VCaP (cell line): ENCODE data around the gene CLDN7.
A peak's percentile ranks its signal among the peaks of the same experiment; 100 is the strongest.

Source experiments
- H3K27ac ChIP-seq: fragments of 450-650 bp; 2 replicates; pipeline ENCODE4 v1.5.1; 2017
- TF ChIP-seq, protein P1 (sequence below): fragments of 450-650 bp; conservative IDR thresholded peaks from 2 replicates; pipeline ENCODE4 v1.5.1; 2017; ENCODE audit warnings: mild to moderate bottlenecking, moderate library complexity

Gene CLDN7

DNA sequence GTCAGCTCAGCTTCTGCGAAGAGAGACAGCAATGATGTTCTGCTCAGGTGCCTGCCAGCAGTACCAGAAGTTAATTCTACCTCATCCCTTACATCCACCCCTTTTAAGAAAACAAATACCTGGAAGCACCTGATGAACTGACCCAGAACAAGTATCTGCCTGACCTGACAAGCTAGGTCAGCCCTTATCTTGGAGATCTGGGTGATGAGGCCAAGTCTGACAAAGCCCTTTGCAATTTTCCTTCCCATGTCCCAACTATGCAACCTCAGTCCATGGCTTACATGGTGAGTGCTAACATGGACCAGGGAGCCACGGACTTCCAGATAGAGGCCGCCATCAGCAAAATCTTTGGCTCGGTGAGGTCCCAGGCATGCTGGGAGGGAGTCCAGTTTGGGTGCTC lies 38.9 kb downstream of the CLDN7 start:
- TF ChIP-seq, protein P1, sequence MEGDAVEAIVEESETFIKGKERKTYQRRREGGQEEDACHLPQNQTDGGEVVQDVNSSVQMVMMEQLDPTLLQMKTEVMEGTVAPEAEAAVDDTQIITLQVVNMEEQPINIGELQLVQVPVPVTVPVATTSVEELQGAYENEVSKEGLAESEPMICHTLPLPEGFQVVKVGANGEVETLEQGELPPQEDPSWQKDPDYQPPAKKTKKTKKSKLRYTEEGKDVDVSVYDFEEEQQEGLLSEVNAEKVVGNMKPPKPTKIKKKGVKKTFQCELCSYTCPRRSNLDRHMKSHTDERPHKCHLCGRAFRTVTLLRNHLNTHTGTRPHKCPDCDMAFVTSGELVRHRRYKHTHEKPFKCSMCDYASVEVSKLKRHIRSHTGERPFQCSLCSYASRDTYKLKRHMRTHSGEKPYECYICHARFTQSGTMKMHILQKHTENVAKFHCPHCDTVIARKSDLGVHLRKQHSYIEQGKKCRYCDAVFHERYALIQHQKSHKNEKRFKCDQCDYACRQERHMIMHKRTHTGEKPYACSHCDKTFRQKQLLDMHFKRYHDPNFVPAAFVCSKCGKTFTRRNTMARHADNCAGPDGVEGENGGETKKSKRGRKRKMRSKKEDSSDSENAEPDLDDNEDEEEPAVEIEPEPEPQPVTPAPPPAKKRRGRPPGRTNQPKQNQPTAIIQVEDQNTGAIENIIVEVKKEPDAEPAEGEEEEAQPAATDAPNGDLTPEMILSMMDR, result no peak
- no peak overlapping the region for H3K27ac ChIP-seq

DNA sequence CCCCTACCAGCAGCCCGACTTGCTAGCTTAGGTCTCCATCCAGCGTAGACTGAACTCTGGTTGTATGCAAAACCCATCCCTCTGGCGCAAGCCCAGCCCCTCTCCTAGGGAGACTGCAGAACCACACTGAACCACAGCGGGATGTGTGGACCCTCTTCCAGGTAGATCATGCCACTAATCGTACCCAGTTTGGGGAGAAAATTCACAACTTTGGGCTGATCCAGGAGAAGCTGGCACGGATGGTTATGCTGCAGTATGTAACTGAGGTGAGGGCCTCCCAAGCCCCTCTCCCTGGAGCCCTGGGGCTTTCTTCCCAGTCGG lies 39.3 kb downstream of the CLDN7 start:
- TF ChIP-seq, protein P1, result no peak
- H3K27ac ChIP-seq, result no peak overlapping the region

DNA sequence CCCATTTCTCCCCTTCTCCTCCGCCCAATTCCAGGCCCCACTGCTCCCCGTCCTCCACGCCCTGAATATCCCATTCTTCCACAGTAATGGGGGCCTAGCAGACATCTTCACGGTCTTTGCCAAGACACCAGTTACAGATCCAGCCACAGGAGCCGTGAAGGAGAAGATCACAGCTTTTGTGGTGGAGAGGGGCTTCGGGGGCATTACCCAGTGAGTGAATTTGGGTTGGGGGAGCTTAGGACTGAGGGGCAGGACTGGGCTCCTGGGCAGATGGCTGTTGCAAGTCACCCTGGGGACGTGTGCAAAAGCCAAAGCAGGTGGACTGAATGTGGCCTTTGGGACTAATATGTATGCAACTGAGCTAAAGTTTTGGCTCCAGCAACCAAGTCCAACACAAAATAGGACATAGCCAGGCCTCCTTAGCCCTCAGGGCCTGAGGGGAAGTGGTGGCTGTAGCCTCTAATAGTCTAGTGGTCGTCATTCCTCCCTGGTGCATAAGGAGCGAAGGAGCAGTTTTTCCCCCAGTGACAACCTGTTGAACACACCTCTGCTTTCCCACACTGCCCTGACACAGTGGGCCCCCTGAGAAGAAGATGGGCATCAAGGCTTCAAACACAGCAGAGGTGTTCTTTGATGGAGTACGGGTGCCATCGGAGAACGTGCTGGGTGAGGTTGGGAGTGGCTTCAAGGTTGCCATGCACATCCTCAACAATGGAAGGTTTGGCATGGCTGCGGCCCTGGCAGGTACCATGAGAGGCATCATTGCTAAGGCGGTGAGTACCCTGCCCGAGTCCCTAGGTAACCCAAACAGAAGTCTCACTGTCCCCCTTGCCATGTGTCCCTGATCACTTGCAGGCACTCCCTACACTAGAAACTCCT lies 39.9 kb downstream of the CLDN7 start:
- no peak overlapping the region for H3K27ac ChIP-seq
- TF ChIP-seq, protein P1, result no peak

DNA sequence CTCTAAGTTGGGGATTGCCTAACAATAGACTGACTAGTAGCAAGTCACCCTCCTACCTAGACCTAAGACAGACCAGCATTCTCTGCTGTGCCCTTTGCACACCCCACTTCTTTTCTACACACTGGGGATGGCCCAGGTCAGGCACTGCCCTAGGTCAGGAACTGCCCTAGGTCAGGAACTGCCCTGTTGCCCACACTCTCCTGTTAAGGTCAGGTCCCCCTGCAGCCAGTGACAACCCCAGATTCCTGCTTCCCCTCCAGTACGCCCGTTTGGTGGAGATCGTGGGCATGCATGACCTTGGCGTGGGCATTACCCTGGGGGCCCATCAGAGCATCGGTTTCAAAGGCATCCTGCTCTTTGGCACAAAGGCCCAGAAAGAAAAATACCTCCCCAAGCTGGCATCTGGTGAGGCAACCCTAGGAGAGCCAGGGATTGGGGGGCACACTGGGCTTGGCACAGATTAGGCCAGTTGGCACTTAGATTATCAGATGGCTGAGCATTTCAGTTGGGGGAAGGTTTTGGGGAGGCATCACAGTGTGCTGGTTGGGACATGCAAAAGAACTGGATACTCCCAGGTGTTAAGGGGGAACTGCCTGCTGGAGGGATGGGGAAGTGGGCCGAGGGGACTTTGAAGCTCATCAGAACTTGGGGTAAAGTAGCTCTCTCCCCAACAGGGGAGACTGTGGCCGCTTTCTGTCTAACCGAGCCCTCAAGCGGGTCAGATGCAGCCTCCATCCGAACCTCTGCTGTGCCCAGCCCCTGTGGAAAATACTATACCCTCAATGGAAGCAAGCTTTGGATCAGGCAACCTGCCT lies 40.8 kb downstream of the CLDN7 start:
- TF ChIP-seq, protein P1, result no peak

DNA sequence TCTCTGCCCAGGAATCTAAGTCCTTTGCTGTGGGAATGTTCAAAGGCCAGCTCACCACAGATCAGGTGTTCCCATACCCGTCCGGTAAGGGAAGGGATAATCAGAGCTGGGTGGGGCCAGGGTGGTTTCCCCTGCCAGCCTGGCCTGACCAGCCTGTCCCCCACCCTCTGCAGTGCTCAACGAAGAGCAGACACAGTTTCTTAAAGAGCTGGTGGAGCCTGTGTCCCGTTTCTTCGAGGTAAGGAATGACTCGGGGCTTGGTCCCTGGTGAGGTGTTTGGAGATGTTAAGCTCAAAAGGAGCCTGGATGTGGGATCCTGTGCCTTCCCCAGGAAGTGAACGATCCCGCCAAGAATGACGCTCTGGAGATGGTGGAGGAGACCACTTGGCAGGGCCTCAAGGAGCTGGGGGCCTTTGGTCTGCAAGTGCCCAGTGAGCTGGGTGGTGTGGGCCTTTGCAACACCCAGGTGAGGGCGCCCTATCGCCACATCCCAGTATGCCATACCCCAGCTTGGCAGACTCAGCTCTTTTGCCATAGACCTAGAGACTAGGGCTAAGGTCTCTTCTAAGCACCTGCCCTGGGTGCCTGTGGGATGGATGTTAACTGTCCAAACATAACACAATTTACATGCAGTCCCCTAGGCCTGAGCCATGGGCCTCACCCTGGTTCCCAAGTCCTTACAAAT lies 41.5 kb downstream of the CLDN7 start:
- peak overlapping the region; percentile 81 for H3K27ac ChIP-seq
- TF ChIP-seq, protein P1, result peak; percentile 55

More for the DNA sequence above, 40.8 kb downstream of the CLDN7 start:
- H3K27ac ChIP-seq, result peak overlapping the region; percentile 81; the same call in 1 of the 2 replicates

DNA sequence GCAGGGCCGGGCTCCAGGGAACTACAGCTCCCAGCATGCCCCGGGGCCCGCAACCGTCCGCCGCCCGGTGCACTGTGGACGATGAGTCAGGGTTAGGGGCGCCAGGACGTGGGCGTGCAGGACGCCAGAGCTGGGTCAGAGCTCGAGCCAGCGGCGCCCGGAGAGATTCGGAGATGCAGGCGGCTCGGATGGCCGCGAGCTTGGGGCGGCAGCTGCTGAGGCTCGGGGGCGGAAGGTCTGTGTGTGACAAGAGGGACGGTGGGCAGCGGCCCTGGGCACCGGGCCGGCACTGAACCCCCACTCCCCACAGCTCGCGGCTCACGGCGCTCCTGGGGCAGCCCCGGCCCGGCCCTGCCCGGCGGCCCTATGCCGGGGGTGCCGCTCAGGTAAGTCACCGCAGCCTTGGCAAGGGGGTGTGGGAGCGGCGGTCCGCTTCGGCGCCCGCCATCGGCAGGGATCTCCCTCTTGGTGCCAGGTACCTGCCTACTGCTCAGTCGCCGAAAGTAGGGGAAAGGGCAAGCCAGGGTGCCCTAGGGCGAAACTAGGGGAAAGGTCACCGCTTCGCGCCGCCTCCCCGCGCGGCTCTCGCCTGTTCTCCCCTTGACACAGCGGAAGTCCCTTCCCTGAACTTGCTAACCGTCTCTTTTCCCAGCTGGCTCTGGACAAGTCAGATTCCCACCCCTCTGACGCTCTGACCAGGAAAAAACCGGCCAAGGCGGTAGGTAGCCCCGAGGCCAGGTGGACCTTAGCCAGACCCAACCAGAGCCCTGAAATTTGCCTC lies 42.3 kb downstream of the CLDN7 start, which contains the start of the genes ACADVL and DLG4:
Gene ACADVL, plus strand, starts transcription at position 127 of the 781 bp plus-strand sequence. Its CDS starts 47 bp downstream, at position 174.
Gene DLG4, minus strand, starts transcription at position 25 of the 781 bp plus-strand sequence.
- TF ChIP-seq, protein P1, result no peak
- peak within 1 kb of the TSS; percentile 81 for H3K27ac ChIP-seq
